WERI-Rb-1 (cell line): ENCODE measurements around the gene RBP3.

Experiments
- DNase-seq: peaks from one replicate; pipeline ENCODE4 v3.0.0-alpha.2; 2020
- H3K27ac ChIP-seq: fragments of 250-450 bp; sonication (Bioruptor Pico); 2 replicates; pipeline ENCODE4 v1.5.1; 2020; ENCODE audit warnings: mild to moderate bottlenecking, moderate library complexity
- H3K27me3 ChIP-seq: fragments of 250-450 bp; sonication (Bioruptor Pico); 2 replicates; pipeline ENCODE4 v1.5.1; 2021; ENCODE audit warnings: mild to moderate bottlenecking, low read depth, moderate library complexity; ENCODE audit not compliant: insufficient read depth, severe bottlenecking
- H3K36me3 ChIP-seq: fragments of 250-450 bp; sonication (Bioruptor Pico); 2 replicates; pipeline ENCODE4 v1.5.1; 2020; ENCODE audit warnings: mild to moderate bottlenecking, moderate library complexity
- H3K4me3 ChIP-seq: 2 replicates; pipeline ENCODE4 v1.5.1; 2011; ENCODE audit warnings: low read depth, mild to moderate bottlenecking, control low read depth, low read length
- H3K9me3 ChIP-seq: fragments of 250-450 bp; sonication (Bioruptor Pico); 2 replicates; pipeline ENCODE4 v1.5.1; 2021; ENCODE audit warnings: mild to moderate bottlenecking, moderate library complexity; ENCODE audit not compliant: severe bottlenecking
- CTCF ChIP-seq: IDR thresholded peaks from 2 replicates; pipeline ENCODE4 v1.5.1; 2011; ENCODE audit warnings: low read depth, mild to moderate bottlenecking, control low read depth, inconsistent platforms, low read length

RBP3 gene

DNA sequence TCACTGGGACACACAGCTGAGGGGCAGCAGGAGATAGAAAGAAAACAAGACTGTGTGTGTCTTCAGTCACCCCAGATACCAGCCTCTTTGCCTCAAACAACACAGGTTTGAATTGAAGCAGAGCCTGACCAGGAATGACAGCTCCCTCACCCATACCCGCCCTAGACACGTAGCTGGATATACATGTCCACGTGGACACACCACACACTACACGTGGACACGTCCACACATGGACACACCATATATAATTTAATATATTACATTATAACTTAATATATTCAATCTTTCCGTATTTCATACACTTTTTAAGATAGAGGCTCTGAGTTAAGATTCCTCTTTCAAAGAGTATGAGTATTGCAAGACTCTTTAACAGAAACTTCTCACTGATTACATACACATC, 14.6 kb upstream of the RBP3 start:
- Histone ChIP-seq H3K36me3 (no peaks in the 10 kb centered on the region), H3K27ac (no peak overlapping the region), H3K27me3 (no peaks in the 10 kb centered on the region), H3K9me3 (no peaks in the 10 kb centered on the region), H3K4me3 (no peak overlapping the region)
- no peak for TF ChIP-seq CTCF
- no peak for DNase-seq

DNA sequence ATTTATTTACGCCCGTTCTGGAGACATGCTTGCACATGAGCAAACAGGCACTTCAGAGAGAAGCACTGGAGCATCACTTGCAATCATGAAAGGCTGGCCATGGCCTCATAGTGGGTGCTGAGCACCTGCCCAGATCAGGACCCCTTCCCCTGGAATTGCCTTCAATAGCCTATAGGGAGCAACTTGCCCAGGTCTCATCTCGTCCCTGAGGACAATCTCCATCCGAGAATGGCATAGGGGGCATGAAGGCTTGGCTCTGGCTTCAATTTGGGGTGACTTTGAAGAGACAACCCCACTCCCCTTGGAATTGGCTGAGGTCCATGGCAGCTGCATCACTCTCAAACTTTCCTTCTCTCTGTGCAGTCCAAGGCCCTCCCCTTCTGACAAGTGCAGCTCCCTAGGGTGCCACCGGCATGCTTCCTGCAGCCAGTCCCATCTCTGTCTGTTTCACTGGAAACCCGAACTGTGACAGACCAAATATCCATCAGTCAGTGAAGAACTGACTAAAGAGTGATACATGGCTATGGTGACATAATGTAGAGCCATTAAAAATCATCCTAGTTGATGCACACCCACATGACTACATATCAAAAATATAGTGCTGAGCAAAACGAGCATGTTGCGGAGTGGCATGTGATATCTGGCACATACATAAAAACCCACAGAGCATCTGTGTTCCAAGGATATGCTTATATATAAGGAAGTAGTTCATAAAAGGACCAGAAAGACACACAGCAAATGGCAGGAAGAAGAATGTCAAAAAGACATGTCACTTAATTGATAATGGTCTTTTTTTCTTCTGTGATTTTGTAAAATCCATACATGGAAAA, 13.5 kb upstream of the RBP3 start:
- Histone ChIP-seq H3K4me3 (no peak overlapping the region), H3K27ac (no peak overlapping the region), H3K36me3 (no peaks in the 10 kb centered on the region), H3K9me3 (no peaks in the 10 kb centered on the region), H3K27me3 (no peaks in the 10 kb centered on the region)
- no peak for TF ChIP-seq CTCF
- no peak for DNase-seq

DNA sequence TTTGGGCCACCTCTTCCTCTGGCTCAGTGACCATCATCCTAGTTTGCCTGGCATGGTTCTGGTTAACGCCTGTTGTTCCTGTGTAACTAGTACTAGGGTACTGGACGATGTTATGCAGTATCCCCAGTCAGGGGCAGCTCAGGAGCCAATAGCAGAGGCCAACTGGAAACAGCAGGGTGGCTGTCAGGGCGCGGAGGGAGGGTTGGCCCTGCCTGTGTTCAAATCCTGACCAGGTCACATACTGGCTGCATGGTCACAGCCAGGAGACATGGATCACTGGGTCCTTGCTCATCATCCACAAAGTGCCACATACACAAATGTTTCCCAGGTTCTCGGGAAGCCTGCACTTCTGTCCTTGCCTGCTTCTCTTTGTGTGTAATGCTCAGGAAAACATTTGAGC, 12.3 kb upstream of the RBP3 start:
- TF ChIP-seq CTCF: no peak
- no peak overlapping the region for H3K27ac ChIP-seq
- no peaks in the 10 kb centered on the region for H3K36me3 ChIP-seq
- no peak for DNase-seq
- no peak overlapping the region for H3K4me3 ChIP-seq
- no peaks in the 10 kb centered on the region for H3K27me3 ChIP-seq
- H3K9me3 ChIP-seq: no peaks in the 10 kb centered on the region

DNA sequence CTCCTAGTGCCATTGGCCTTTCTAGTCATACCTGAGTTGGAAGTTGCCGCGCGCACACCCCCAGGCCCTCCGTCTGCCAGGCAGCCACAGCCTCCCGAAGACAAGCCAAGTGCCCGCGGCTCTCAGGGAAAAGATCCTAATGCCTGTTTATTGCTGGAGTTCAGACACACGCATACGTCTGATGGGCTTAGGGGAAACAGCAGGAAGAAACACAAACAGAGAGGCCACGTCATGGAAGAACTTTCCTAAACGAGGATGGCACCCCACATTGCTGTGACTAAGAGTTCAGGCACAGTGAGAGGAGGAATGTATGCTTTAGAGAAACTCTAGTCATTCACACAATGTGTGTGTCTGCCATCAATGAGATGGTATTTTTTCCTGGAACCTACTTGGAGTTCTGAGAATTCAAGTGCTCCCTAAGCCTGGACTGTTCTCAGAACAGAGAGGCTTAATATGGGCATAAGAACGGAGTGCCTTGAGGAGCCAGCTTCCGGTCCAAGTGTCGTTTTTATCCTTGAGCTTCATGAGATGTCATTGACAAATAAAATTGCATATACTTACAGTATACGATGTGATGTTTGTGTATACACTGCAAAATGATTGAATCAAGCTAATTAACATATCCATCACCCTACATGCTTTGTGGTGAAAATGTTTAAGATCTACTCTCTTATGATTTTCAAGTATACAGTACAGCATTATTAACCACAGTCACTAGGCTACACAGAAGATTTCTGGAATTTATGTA, 11.6 kb upstream of the RBP3 start:
- no peak for DNase-seq
- Histone ChIP-seq H3K27ac (no peak overlapping the region), H3K27me3 (no peaks in the 10 kb centered on the region), H3K36me3 (no peaks in the 10 kb centered on the region), H3K9me3 (no peaks in the 10 kb centered on the region), H3K4me3 (no peak overlapping the region)
- TF ChIP-seq CTCF: no peak

GRCh38 chr10:47337310-47337709, 10.9 kb upstream of the RBP3 start:
- no peak for DNase-seq
- H3K4me3 ChIP-seq: no peak overlapping the region
- H3K9me3 ChIP-seq: no peaks in the 10 kb centered on the region
- H3K27me3 ChIP-seq: no peaks in the 10 kb centered on the region
- no peak for TF ChIP-seq CTCF
- H3K27ac ChIP-seq: no peak overlapping the region
- no peaks in the 10 kb centered on the region for H3K36me3 ChIP-seq
